GM23248 (cell line): ENCODE data around the gene TVP23A. TPM values are rescaled to one million over a fixed set of nuclear protein-coding genes. Genes with fewer than 3 reads are reported as not detected.
"Not testable (repeated sequence)": the region's sequence is repeated elsewhere in the genome, so short reads cannot be mapped to it uniquely, and the experiment has no call there.

Experiments used
- DNase-seq: peaks from one replicate; pipeline ENCODE4 v3.0.0-alpha.2; 2015
- H2AFZ ChIP-seq: fragments of 200-600 bp; sonication (generic); 2 replicates; pipeline ENCODE4 v1.6.1; 2016; ENCODE audit warnings: antibody characterized with exemption
- H3F3A ChIP-seq: fragments of 200-600 bp; sonication (generic); 2 replicates; pipeline ENCODE4 v1.6.1; 2016; ENCODE audit warnings: mild to moderate bottlenecking, antibody characterized with exemption, mixed run types; ENCODE audit not compliant: insufficient read depth
- H3K27ac ChIP-seq: fragments of 200-600 bp; sonication (generic); 2 replicates; pipeline ENCODE4 v1.5.1; 2016; ENCODE audit warnings: mild to moderate bottlenecking
- H3K27me3 ChIP-seq: fragments of 200-600 bp; sonication (generic); replicated peaks from 2 replicates; pipeline ENCODE4 v1.6.1; 2016; ENCODE audit warnings: mild to moderate bottlenecking; ENCODE audit not compliant: insufficient read depth
- H3K36me3 ChIP-seq: fragments of 200-600 bp; sonication (generic); 2 replicates; pipeline ENCODE4 v1.6.1; 2016; ENCODE audit warnings: low read depth, mild to moderate bottlenecking
- H3K4me1 ChIP-seq: fragments of 200-600 bp; sonication (generic); 2 replicates; pipeline ENCODE4 v1.6.1; 2016; ENCODE audit warnings: mild to moderate bottlenecking; ENCODE audit not compliant: insufficient read depth
- H3K4me2 ChIP-seq: fragments of 200-600 bp; sonication (generic); one replicate; pipeline ENCODE4 v1.6.1; 2016; ENCODE audit warnings: mild to moderate bottlenecking; ENCODE audit not compliant: unreplicated experiment
- H3K4me3 ChIP-seq: fragments of 200-600 bp; sonication (generic); 2 replicates; pipeline ENCODE4 v1.5.1; 2016; ENCODE audit warnings: mild to moderate bottlenecking
- H3K79me2 ChIP-seq: fragments of 200-600 bp; sonication (generic); 2 replicates; pipeline ENCODE4 v1.6.1; 2016; ENCODE audit warnings: mild to moderate bottlenecking; ENCODE audit not compliant: insufficient read depth
- H3K9ac ChIP-seq: fragments of 200-600 bp; sonication (generic); 2 replicates; pipeline ENCODE4 v1.6.1; 2016; ENCODE audit warnings: mild to moderate bottlenecking
- H3K9me2 ChIP-seq: fragments of 200-600 bp; sonication (generic); 2 replicates; pipeline ENCODE4 v1.6.1; 2016; ENCODE audit warnings: mixed run types, mild to moderate bottlenecking, moderate library complexity; ENCODE audit not compliant: insufficient read depth
- H3K9me3 ChIP-seq: fragments of 200-600 bp; sonication (generic); one replicate; pipeline ENCODE4 v1.6.1; 2017; ENCODE audit warnings: low read depth
- H4K20me1 ChIP-seq: fragments of 200-600 bp; sonication (generic); 2 replicates; pipeline ENCODE4 v1.6.0; 2016; ENCODE audit not compliant: insufficient read depth
- EZH2 ChIP-seq: fragments of 200-600 bp; sonication (generic); IDR thresholded peaks from 2 replicates; pipeline ENCODE4 v1.6.1; 2018; ENCODE audit warnings: antibody characterized with exemption, mild to moderate bottlenecking; ENCODE audit not compliant: insufficient read depth, poor library complexity, severe bottlenecking
- EZH2phosphoT487 ChIP-seq: fragments of 200-600 bp; sonication (generic); IDR thresholded peaks from 2 replicates; pipeline ENCODE4 v1.6.1; 2018; ENCODE audit warnings: antibody characterized with exemption, moderate library complexity, mild to moderate bottlenecking, low read depth; ENCODE audit not compliant: insufficient read depth
- WGBS, 2 experiments: methylation state at CpG; one replicate each; pipeline ENCODE4 v1.1.6; 2015 to 2017; ENCODE audit warnings: low lambda C conversion rate in 2 of 2, low coverage in 1 of 2; ENCODE audit errors: missing lambda C conversion rate in 2 of 2; 5-methylcytosine and 5-hydroxymethylcytosine counted together
- in situ Hi-C: fragments of 300-500 bp; cut with MboI; formaldehyde crosslinking; loops from 2 replicates; pipeline ENCODE4 v1.15.0; 2020
- polyA plus RNA-seq: library from polyadenylated mRNA; unstranded; fragments of >200 nt; fragmentation: Nextera tagmentation; extraction: Ambion mirVana; gene quantifications from 2 replicates; pipeline ENCODE4 v1.2.1, GENCODE V29; 2016
- total RNA-seq: library from RNA; depleted of rRNA; stranded (reverse); fragments of >200 nt; shearing (Covaris generic); gene quantifications from 2 replicates; pipeline ENCODE4 v1.2.3, GENCODE V29; 2014

Gene TVP23A
- total and polyA plus RNA-seq, 2 experiments from 2014 or later = 0.13 TPM; not detected in 1

GRCh38 chr16:10799736-10800135, 18.9 kb downstream of the TVP23A start:
- Histone ChIP-seq H3K4me1 (no peaks in the 10 kb centered on the region), H4K20me1 (no peaks in the 10 kb centered on the region), H3K9ac (no peak overlapping the region), H3K9me3 (no peaks in the 10 kb centered on the region), H3F3A (no peaks in the 10 kb centered on the region), H3K79me2 (no peaks in the 10 kb centered on the region), H2AFZ (no peak overlapping the region), H3K27me3 (peaks cover 6% of the 10 kb centered on the region; the same call in 1 of the 2 replicates), H3K27ac (no peak overlapping the region), H3K4me3 (no peak overlapping the region), H3K4me2 (no peak overlapping the region), H3K36me3 (no peaks in the 10 kb centered on the region), H3K9me2 (no peaks in the 10 kb centered on the region)
- TF ChIP-seq EZH2phosphoT487 = no peak
- TF ChIP-seq EZH2 = no peak
- 59 to 71% methylated on average over 3 of the region's 3 CpGs for WGBS, 2 experiments
- in situ Hi-C loops = no loop called here
- no peak for DNase-seq

- no peak for DNase-seq
- Histone ChIP-seq H3K9me2 (no peaks in the 10 kb centered on the region), H2AFZ (no peak overlapping the region), H3K27me3 (peaks cover 4% of the 10 kb centered on the region; the same call in 1 of the 2 replicates), H3K4me3 (no peak overlapping the region), H3K27ac (no peak overlapping the region), H3K4me1 (no peaks in the 10 kb centered on the region), H3K4me2 (no peak overlapping the region), H3F3A (no peaks in the 10 kb centered on the region), H3K9ac (no peak overlapping the region), H3K36me3 (no peaks in the 10 kb centered on the region), H4K20me1 (no peaks in the 10 kb centered on the region), H3K79me2 (no peaks in the 10 kb centered on the region), H3K9me3 (no peaks in the 10 kb centered on the region)
- WGBS, 2 experiments = 56 to 62% methylated on average over 4 of the region's 4 CpGs
- in situ Hi-C loops = no loop called here
- TF ChIP-seq EZH2 (no peak), EZH2phosphoT487 (no peak)
Measured at GRCh38 chr16:10791048-10791447, 27.5 kb downstream of the TVP23A start.

- H3K9ac ChIP-seq, H3K9me2 ChIP-seq, H3K4me2 ChIP-seq, H4K20me1 ChIP-seq, H3K27me3 ChIP-seq, H3K27ac ChIP-seq, H3K4me3 ChIP-seq, in situ Hi-C loops, H3K9me3 ChIP-seq, H3K36me3 ChIP-seq, H3K4me1 ChIP-seq, H2AFZ ChIP-seq, H3K79me2 ChIP-seq, DNase-seq, H3F3A ChIP-seq: not testable (repeated sequence)
- 65 to 66% methylated on average over 4 of the region's 4 CpGs for WGBS, 2 experiments
Measured at GRCh38 chr16:10788630-10789029, 30.0 kb downstream of the TVP23A start.

- Histone ChIP-seq H3K4me1 (no peaks in the 10 kb centered on the region), H4K20me1 (no peaks in the 10 kb centered on the region), H2AFZ (no peak overlapping the region), H3K9ac (no peak overlapping the region), H3K27me3 (no peaks in the 10 kb centered on the region), H3K9me2 (no peaks in the 10 kb centered on the region), H3K4me2 (no peak overlapping the region), H3K79me2 (no peaks in the 10 kb centered on the region), H3K4me3 (no peak overlapping the region), H3K27ac (no peak overlapping the region), H3F3A (no peaks in the 10 kb centered on the region), H3K9me3 (no peaks in the 10 kb centered on the region), H3K36me3 (no peaks in the 10 kb centered on the region)
- no peak for DNase-seq
- in situ Hi-C loops = no loop called here
- TF ChIP-seq EZH2phosphoT487 (no peak), EZH2 (no peak)
- WGBS, 2 experiments = 65 to 69% methylated on average over 5 of the region's 5 CpGs
Measured at GRCh38 chr16:10787304-10787703, 31.3 kb downstream of the TVP23A start.

- H3K4me3 ChIP-seq = no peak overlapping the region
- H3K9me2 ChIP-seq = no peaks in the 10 kb centered on the region
- in situ Hi-C loops = no loop called here
- no peaks in the 10 kb centered on the region for H3K79me2 ChIP-seq
- H3K27me3 ChIP-seq = no peaks in the 10 kb centered on the region
- H4K20me1 ChIP-seq = no peaks in the 10 kb centered on the region
- no peaks in the 10 kb centered on the region for H3F3A ChIP-seq
- TF ChIP-seq EZH2phosphoT487 (no peak), EZH2 (no peak)
- H3K4me1 ChIP-seq = no peaks in the 10 kb centered on the region
- H2AFZ ChIP-seq = no peak overlapping the region
- no peaks in the 10 kb centered on the region for H3K36me3 ChIP-seq
- no peak overlapping the region for H3K27ac ChIP-seq
- H3K4me2 ChIP-seq = no peak overlapping the region
- no peak for DNase-seq
- H3K9ac ChIP-seq = no peak overlapping the region
- H3K9me3 ChIP-seq = no peaks in the 10 kb centered on the region
- WGBS, 2 experiments = 72 to 79% methylated on average over 2 of the region's 2 CpGs
Measured at GRCh38 chr16:10782628-10783027, 36.0 kb downstream of the TVP23A start.
